GM13977 (cell line): Measurements from ENCODE around the gene F11.

Experiments used
- DNase-seq: peaks from one replicate; pipeline ENCODE4 v3.0.0; 2012; ENCODE audit warnings: low spot score
- in situ Hi-C: fragments of 300-500 bp; cut with MboI; formaldehyde crosslinking; loops from one replicate; pipeline ENCODE4 v1.12.0; 2022; ENCODE audit warnings: low sequenced_read_pairs, low pct_unique_long_range_greater_than_20kb, mixed read lengths, inconsistent platforms; ENCODE audit not compliant: unreplicated experiment
- TF ChIP-seq, protein P1 (sequence below): IDR thresholded peaks from 2 replicates; pipeline ENCODE4 v1.5.1; 2012; ENCODE audit warnings: mild to moderate bottlenecking, control low read depth; ENCODE audit not compliant: insufficient read depth; ENCODE audit errors: extremely low read depth, missing control alignments

Gene F11

GRCh38 chr4:186265683-186266652 is at the start of gene F11:
Gene F11, plus strand, starts transcription at chr4:186266189. Its CDS starts 948 bp downstream, at chr4:186267137.
- in situ Hi-C loops, result no loop called here
- TF ChIP-seq, protein P1, sequence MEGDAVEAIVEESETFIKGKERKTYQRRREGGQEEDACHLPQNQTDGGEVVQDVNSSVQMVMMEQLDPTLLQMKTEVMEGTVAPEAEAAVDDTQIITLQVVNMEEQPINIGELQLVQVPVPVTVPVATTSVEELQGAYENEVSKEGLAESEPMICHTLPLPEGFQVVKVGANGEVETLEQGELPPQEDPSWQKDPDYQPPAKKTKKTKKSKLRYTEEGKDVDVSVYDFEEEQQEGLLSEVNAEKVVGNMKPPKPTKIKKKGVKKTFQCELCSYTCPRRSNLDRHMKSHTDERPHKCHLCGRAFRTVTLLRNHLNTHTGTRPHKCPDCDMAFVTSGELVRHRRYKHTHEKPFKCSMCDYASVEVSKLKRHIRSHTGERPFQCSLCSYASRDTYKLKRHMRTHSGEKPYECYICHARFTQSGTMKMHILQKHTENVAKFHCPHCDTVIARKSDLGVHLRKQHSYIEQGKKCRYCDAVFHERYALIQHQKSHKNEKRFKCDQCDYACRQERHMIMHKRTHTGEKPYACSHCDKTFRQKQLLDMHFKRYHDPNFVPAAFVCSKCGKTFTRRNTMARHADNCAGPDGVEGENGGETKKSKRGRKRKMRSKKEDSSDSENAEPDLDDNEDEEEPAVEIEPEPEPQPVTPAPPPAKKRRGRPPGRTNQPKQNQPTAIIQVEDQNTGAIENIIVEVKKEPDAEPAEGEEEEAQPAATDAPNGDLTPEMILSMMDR, result no peak
- no peak for DNase-seq

GRCh38 chr4:186216465-186217024 is 49.4 kb upstream of the F11 start:
- TF ChIP-seq, protein P1, result no peak
- no peak for DNase-seq
- in situ Hi-C loops, result no loop called here

- TF ChIP-seq, protein P1, result no peak
- no peak for DNase-seq
- in situ Hi-C loops, result no loop called here
These were observed 48.2 kb upstream of the F11 start for GRCh38 chr4:186217733-186218293.

DNA sequence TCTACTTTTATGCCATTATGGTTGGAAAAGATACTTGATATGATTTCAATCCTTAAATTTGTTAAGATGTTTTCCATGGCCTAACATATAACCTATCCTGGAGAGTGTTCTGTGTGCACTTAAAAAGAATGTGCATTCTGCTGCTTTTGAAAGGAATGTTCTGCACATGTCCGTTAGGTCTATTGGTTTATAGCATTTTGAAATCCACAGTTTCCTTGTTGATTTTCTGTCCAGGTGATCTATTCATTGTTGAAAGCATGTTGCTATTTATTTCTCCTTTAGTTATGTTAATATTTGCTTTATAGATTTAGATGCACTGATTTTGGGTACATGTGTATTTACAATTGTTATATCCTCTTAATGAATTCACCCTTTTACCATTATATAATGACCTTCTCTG is 44.4 kb upstream of the F11 start:
- TF ChIP-seq, protein P1, result no peak
- in situ Hi-C loops, result no loop called here
- DNase-seq, result no peak

GRCh38 chr4:186225848-186226247 is 40.1 kb upstream of the F11 start:
- no peak for DNase-seq
- in situ Hi-C loops, result no loop called here
- TF ChIP-seq, protein P1, result no peak

DNA sequence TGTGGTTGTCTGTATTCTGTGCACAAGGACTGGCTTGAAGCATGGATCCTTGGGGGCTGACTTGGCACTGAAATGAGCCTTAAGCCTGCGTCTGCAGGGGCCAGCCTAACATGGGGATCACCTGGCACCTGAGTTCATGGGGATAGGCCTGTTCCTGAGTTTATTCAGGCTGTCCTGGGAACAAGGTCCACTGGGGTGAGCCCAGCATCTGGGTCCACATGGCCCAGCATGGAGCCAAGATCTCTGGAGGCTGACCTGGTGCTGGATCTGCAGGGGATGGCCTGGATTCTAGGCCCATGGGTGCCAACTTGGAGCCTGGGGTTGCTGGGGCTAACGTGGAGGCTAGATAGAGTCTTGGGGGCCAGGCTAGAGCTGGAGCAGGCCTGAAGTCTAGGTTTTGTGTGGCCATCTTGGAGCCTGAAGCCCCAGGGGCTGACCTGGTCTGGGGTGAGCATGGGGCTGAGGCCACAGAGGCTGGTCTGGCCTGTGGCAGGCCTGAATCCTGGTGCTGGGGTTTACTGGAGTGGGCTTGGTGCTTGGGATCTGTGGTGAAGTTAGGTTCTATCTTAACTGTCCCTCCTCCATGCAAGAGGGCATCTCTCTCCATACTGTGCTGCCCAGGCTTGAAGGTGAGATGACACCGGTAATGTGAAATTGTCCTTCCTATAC is 39.3 kb upstream of the F11 start:
- DNase-seq, result no peak
- in situ Hi-C loops, result no loop called here
- TF ChIP-seq, protein P1, result no peak
